GM12892 (cell line): Measurements from ENCODE around the gene MPP1.
"Not testable (repeated sequence)": the region's sequence is repeated elsewhere in the genome, so short reads cannot be mapped to it uniquely, and the experiment has no call there.

Experiments
- POLR2A ChIP-seq: IDR thresholded peaks from 2 replicates; pipeline ENCODE4 v1.6.1; 2011; ENCODE audit warnings: low read depth, low read length, control low read depth
- POLR2AphosphoS5 ChIP-seq: IDR thresholded peaks from 2 replicates; pipeline ENCODE4 v1.6.1; 2011; ENCODE audit warnings: low read depth, low read length, control low read depth

- TF ChIP-seq POLR2AphosphoS5, POLR2A: not testable (repeated sequence)
These were observed 11.1 kb upstream of the MPP1 start for GRCh38 chrX:154816326-154816898.
